OCI-LY3 (cell line): Measurements from ENCODE around the gene KIT.

ENCODE experiments used
- CTCF ChIP-seq: fragments of 200-600, 300-600 bp; sonication (generic); IDR thresholded peaks from 2 replicates; pipeline ENCODE4 v1.5.1; 2014; ENCODE audit warnings: antibody characterized with exemption, low read length, low read depth
- EZH2phosphoT487 ChIP-seq: fragments of 200-600 bp; shearing (Covaris generic); IDR thresholded peaks from 2 replicates; pipeline ENCODE4 v1.6.1; 2018; ENCODE audit warnings: antibody characterized with exemption, mixed run types, low read depth

GRCh38 chr4:54637325-54637724 is 20.4 kb upstream of the KIT start:
- TF ChIP-seq CTCF (no peak), EZH2phosphoT487 (no peak)
